ENCODE data around the gene TIAM2.
"Not testable (repeated sequence)": the region's sequence is repeated elsewhere in the genome, so short reads cannot be mapped to it uniquely, and the experiment has no call there.

The TIAM2 gene

DNA sequence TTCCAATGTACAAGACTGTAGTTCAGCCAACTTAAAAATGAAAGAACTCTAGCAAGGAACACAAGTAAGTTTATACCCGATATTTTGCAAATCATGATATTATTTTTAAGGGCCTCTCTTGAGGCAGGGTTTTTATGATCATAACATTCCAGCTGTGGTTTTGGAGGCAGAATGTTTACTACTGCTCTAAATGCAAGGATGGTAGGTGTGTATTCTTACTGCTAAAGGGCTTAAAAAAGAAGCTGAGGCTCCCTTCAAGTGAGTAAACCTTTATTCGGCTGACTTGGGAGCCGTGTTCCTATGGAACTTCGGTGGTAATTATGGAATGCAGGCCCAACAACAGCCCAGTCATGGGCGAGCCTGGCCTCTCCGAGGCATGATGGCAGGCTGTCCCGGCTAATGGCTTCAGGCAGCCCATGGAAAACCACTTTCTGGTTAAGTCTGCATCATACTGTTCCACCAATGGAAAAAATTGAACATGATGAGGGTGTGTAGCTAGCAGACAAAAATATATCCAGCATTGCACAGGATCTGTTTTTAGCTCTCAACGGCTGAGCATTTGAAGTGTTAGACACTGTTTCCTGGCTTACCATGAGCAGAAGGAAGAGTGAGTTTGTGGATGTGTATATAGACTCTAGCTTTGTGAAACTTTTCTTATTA lies 111.5 kb downstream of the TIAM2 start:
- DNase-seq, result no peak

DNA sequence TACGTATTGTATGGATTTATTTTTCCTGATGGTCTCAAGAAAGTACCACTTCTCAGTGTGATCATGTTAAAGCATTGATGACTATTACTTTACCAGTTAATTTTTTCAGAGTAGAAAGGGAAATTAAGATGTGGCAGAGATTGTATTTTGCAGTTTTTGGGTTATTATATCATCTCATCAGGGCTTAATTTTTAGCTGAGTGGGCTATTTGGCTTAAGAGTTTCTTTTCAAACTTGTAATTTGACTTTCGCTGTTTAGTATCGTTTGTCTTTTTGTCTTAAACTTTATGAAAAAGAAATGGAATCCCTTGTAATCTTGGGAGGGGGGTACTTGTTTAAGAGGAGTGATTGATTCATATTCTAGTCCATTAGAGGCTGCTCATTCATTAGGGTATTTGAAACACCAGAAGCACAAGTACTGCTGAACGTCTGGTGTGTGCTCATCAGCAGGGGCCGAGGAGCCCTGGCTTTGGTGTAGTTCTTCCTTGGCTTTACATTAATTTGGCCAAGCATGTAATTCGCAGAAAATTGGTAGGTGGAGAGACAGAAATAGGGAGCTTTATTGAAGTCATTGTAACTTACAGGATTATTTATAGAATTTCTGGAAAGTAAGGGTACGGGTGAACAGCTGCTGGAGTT lies 112.4 kb downstream of the TIAM2 start:
- DNase-seq, result no peak

DNA sequence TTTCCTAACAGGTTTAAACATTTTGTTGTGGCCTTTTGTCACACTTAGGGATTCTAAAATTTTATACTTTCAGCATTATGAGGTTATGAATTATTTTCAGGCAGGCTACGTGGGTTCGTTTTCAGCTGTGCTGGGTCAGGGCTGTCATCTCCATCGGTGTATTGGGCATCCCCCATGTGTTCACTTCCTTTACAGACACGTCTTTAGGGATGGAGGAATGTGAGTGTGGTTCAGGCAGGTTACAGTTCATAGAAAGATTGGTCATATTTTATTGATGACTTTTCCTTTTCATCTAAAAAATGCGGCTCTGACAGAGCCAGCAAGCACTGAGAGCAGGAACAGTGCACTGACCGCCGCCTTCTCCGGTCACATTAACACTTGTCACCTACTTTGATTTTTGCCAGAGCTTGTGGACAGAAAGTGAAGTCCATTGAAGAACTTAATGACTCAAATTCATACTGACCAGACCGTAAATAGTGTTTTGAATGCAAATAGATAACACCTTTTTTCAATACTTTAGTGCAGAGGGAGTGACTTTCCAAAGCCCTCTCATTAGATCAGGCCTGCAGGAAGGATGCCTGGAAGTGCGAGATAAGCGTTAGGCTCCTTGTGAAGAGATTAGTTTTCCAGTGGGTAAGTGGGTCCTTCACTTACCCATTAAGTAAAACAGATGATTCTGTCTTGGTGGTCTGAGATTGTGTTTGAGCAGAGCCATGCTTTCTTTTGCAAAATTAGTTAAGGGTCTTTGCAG lies 113.1 kb downstream of the TIAM2 start:
- DNase-seq, result no peak

- DNase-seq, result no peak
These were observed 115.6 kb downstream of the TIAM2 start for GRCh38 chr6:155110721-155111120.

DNA sequence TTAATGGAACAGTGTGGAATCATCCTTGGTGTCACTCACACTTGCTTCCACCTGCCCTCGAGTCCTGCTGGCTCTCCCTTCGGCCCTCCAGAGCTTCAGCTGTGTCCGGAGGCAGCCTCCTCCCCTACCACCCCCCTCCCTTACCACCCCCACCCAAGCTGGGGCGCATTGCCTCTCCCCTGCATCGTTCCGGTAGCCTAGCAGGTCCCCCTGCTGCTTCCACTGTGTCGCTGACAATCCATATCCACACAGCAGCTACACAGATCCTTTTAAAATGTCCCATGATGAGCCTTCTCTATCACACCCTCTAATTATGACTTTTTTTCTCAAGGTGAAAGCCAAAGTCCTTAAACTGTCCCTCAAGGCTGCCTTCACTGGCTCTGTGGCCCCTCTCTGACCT lies 117.6 kb downstream of the TIAM2 start:
- no peak for DNase-seq

DNA sequence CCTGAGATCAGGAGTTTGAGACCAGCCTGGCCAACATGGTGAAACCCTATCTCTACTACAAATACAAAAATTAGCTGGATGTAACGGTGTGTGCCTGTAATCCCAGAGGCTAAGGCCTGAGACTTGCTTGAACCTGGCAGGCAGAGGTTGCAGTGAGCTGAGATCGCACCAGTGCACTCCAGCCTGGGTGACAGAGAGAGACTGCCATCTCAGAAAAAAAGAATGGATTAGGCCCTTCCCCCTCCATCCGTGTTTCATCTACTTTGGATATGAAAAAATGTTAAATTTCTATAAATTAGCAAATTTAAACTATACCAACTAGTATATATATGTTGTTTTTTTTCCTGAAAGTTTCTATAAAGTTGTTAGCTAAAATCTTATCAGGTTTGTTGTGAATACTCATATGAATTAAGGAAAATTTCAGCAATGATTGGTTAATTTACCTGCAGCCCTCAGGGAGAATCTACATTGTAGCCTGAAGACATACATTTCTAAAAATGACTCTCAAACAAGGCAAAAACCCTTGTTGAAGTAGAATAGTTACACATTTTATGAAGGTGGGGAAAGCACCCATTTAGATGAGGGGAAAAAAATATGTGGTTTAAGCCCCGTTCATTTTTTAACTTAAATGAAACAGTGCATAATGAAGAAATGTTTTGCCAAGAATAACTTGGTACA lies 120.9 kb downstream of the TIAM2 start:
- DNase-seq, result no peak

DNA sequence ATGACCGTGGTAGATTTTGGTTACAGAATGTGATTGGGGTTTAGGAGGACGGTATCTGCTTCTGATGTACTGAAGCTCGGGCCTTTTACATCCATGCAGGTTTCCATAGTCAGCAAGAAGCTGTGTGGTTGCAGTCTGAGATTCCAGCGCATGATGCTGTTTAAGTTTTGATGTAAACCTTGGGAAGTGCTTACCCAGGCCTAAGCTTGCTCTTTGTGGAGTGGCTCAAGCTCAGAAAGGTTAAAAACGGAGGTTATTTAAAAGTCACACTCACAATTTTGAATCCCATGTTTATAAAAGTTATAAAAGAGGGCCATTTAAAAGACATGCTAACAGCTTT lies 121.4 kb downstream of the TIAM2 start:
- DNase-seq, result no peak

DNA sequence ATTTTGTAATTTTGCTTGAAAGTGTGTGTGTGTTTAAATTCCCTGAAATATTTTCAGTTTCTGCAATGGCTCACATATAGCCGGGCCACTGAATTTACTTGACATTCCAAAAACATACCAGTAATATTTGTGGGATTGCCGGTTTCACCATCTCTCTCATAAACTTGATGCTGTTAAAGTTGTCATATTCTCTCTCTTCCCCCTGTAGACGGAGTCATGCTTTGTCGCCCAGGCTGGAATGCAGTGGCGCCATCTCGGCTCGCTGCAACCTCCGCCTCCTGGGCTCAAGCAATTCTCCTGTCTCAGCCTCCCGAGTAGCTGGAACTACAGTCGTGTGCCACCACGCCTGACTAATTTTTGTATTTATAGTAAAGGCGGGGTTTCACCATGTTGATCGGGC lies 122.1 kb downstream of the TIAM2 start:
- DNase-seq, result no peak

- DNase-seq, result no peak
These were observed 122.7 kb downstream of the TIAM2 start for GRCh38 chr6:155117785-155118184.

DNA sequence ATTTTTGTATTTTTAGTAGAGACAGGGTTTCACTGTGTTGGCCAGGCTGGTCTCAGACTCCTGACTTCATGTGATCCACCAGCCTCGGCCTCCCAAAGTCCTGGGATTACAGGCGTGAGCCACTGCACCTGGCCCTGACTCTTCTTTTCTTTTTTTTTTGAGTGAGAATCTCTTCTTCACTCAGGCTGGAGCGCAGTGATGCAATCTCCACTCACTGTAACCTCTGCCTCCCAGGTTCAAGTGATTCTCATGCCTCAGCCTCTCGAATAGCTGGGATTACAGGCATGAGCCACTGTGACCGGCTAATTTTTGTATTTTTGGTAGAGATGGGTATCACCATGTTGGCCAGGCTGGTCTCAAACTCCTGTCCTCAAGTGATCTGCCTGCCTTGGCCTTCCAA lies 124.1 kb downstream of the TIAM2 start:
- DNase-seq, result not testable (repeated sequence)

DNA sequence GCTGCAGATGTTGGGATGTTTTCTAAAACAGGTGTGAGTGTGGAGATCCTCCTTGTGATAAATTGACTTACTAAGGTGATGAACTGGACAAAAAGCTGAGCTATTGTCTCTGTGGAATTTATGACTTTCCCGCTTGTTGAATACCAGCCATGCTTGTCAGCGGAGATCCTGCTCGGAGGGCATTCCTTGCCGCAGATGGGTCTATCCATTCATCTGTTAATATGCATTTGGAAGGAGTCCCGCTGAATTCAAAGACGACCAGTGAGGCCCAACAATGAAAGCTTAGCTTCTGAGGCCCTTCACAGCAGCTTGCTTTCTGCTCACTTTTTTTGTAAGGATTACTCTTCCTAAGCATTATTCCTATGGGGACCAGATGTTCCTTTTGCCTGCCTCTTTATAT lies 124.9 kb downstream of the TIAM2 start:
- DNase-seq, result no peak

DNA sequence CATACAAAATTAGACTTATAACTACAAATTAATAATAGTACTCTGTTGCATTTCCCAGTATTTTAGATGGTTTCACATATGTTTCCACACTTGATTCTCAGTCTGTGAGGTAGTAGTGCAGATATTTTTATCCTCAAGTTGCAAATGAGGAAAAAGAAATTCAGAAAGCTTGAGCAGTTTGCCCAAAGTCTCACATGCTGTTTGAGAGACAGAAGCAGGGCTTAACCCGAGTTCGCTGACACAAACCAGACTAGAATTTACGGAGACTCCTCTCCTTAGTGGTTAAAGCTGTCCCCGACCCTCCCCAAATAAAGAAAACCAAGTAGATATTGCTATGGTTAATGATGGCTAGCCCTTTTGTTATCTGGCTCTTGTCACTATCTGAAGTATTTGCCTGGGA lies 126.2 kb downstream of the TIAM2 start:
- no peak for DNase-seq

GRCh38 chr6:155121699-155122098 lies 126.6 kb downstream of the TIAM2 start:
- no peak for DNase-seq

GRCh38 chr6:155122199-155122950 lies 127.3 kb downstream of the TIAM2 start:
- DNase-seq, result no peak

GRCh38 chr6:155123520-155123919 lies 128.4 kb downstream of the TIAM2 start:
- DNase-seq, result no peak

- no peak for DNase-seq
These were observed 130.8 kb downstream of the TIAM2 start for GRCh38 chr6:155125906-155126305.

- no peak for DNase-seq
These were observed 131.8 kb downstream of the TIAM2 start for GRCh38 chr6:155126727-155127439.

DNA sequence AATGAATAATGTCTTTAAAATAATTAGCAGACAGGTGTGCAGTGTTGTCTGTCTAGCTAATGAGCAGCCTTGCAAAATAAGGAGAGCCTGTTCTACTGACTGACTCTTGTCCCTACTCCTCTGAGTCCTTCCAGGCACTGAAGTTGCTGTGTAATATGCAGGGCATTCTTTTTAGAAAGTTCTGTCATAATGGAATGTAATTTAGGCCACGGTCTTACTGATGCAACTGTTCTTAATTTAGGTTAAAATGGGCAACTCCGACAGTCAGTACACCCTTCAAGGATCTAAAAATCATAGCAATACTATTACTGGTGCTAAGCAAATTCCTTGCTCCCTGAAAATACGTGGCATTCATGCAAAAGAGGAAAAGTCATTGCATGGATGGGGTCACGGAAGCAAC lies 133.9 kb downstream of the TIAM2 start:
- DNase-seq, result no peak

DNA sequence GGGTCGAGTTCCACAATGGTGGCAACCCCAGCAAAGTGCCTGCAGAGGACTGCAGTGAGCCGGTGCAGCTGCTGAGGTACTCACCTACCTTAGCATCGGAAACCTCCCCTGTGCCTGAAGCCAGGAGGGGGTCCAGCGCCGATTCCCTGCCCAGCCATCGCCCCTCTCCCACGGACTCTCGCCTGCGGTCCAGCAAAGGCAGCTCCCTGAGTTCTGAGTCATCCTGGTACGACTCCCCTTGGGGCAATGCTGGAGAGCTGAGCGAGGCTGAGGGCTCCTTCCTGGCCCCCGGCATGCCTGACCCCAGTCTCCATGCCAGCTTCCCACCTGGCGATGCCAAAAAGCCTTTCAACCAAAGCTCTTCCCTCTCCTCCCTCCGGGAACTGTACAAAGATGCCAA lies 134.6 kb downstream of the TIAM2 start:
- no peak for DNase-seq

GRCh38 chr6:155130161-155130853 lies 135.2 kb downstream of the TIAM2 start:
- DNase-seq, result no peak

DNA sequence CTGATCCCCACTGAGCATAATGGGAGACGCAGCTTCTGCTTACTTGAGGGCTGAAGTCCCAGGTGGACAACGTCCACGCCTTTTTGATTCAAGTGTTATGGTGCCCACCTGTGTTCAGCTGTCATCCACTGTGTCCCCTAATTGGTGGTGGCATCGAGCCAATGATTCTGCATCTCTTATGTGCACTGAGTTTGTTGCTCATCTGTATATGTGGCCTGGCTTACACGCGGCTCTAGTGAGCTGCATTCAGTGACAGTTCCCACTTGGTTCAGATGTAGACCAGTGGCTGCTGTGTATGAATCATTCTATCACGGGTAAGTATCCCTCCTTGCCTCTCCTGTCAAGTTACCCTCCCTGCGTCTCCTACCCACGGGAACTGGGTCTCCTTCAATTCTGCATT lies 137.5 kb downstream of the TIAM2 start:
- no peak for DNase-seq

- DNase-seq, result no peak
These were observed 145.9 kb downstream of the TIAM2 start for GRCh38 chr6:155141002-155141401.
